Measurements from ENCODE around the gene NINJ2.
A peak's percentile ranks its signal among the peaks of the same experiment; 100 is the strongest.

NINJ2 gene

DNA sequence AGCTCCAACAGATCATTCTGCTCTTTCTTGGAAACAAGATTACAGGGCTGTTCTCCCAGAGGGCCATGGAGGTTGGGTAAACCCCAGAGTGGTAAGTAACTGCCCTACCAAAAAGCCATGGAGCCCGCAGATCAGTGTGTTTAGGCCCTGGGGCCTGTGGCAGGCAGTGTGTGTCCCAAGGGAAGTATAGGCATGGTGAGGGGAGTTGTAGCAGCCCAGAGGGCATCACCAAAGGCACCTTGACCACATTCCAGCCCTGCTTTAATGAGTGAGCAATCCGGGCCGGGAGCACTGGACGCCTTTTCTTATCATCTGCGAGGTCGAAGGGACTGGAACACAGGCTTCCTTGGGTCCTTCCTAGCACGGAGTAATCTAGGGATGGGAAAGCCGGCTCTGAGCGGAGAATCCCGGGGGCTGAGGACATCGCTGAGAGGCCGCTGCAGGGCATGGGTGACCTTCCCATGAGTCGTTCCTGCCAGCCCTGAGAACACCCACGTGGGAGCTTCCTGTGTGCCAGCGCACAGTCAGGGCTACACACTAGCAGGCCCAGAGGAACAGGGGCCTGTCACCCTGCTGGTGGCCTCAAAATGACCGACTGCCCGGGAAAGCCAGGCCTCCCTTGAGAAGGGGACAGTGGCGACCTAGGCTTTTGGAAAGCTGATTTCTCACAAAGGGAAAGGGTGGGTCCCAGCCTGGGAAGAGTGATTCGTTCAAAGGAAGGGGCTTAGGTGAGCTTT lies 91.3 kb downstream of the NINJ2 start:
- no peak for DNase-seq (ENCODE audit: low read depth in 2 of 3, low spot score in 2 of 3)

DNA sequence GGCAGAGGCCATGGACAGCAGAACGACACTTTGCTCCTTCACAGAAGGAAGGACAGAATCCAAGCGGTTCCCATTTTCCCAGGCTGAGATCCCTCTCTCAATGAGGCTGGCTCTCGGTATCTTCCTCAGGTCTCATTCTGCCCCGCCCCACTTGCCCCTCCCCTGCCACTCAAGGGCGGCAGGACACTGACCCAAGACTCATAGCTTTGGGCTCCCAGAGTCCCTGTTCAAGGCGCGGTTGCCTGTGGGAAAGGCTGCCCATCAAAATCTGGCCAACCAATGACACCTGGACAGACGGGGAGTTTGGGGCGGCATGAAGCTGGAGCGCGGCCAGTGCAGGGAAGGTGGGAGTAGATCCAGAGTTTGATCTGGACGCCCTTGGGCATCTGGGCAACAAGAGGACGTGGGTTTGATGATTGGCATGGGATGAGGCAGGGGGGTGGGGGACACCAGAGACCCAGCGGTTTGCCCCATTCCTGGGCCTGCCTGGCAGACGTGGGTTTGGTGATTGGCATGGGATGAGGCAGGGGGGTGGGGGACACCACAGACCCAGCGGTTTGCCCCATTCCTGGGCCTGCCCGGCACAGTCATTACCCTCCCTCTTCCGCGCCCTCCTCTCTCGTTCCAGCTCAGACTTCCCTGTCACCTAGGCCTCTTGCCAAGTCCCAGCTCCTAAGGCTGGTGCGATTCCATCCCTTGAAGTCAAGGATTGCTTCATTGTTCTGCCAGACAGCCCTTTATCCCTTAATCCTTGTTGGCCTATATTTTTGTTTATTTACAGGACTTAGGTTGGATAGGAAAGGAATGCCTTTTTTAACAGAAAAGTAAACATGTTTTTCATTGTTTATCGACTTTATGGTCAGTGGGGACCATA lies 92.1 kb downstream of the NINJ2 start:
- DNase-seq (ENCODE audit: low read depth in 2 of 3, low spot score in 2 of 3), result no peak

DNA sequence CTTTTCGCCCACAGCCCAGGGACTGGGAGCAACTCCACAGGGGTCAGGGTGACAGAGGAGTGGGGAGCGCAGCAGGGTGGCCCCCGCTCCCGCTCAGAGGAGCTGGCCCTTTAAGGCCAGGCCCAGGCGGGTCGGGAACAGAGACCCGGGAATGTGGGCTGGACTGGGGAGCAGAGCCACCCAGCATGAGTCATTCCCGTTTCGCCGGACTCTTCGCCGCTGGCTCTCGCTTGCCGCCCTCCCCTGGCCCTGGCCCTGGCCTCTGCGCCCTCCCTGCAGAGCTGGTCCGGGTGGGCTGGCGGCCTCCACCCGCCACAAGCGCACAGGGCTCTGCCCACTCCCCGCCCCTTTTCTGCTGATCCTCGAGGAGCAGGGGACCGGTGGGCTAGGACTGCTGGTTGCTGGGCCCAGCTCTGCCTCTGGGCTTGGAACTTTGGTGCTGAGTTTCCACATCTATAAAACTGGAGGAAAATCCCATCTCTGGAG lies 92.8 kb downstream of the NINJ2 start:
- no peak for DNase-seq (ENCODE audit: low read depth in 2 of 3, low spot score in 2 of 3)

DNA sequence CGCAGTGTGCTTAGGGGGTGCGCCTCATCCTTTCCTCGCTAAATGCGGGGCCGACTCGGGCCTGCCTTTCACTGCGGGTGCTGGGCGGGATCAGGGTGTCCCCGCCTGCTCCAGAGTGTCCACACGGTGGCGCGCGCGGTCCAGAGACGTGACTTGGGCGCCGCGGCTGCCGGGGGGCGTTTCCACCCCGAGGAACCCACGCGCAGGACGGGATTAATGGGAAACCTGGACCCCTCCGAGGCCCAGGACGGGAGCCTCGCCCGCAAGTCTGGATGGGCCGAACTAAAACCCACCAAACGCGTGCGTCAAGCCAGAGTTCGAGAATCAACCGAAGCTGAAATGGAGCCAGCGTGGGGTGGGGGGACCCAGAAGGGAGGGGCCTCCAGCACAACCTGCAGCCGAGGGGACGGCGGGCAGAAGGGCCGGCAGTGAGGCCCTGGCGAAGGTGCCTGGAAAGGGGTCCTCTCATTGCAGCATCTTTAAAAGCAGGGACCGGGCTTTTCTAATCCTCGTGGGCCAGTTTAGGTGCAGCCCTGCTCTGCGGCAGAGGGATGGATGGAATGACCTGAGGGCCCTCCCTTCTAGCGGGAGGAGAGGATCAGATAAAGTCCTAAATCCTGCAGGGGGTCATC lies 93.3 kb downstream of the NINJ2 start:
- DNase-seq (ENCODE audit: low read depth in 2 of 3, low spot score in 2 of 3), result peak; percentile 67 to 94 (median 76)

DNA sequence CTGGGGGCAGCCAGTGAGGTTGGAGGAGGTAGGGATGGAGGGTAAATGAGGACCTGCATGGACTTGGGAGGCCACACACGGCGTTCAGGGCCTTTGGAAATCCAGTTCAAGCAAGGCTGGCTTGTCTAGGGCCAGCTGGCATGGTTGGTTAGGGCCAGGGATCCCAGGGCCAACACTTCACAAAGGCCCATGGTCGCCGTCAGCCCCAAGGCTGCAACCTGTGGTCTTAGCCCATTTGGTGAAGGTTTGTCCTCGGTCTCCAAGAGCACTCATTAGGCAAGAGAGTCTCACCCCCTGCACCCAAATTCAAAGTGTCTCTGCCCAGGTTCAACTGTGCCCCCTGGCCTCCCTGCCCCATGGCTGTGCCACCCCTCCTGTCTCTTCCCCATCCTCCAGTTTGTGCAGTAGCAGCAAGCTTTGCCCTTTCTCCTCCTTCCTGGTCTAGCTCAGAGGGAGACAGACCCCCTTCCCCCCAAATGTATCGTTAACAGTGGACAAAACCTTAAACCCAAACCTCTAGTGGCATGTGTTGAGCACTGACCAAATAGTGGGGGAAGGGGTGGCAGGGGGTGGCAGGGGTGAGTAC lies 94.1 kb downstream of the NINJ2 start:
- DNase-seq (ENCODE audit: low read depth in 2 of 3, low spot score in 2 of 3), result no peak

DNA sequence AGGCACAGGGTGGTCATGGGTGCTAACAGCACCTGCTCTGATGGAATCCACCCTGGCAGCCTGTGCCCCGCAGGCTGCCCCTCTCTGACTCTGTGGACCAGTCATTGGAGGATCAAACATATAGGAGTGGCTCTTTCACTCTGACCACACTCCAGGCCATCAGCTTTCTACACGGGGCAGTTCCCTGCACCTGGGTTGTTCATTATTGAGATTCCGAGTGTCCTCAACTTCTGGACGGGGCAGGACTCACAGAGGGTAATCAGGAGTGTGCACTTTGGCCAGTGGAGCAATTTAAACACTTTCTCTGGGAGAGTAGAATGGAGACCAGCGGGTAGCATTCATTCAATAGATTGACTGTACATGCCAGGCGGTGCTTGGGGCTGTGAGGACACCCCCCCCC lies 94.8 kb downstream of the NINJ2 start:
- DNase-seq (ENCODE audit: low read depth in 2 of 3, low spot score in 2 of 3), result no peak

DNA sequence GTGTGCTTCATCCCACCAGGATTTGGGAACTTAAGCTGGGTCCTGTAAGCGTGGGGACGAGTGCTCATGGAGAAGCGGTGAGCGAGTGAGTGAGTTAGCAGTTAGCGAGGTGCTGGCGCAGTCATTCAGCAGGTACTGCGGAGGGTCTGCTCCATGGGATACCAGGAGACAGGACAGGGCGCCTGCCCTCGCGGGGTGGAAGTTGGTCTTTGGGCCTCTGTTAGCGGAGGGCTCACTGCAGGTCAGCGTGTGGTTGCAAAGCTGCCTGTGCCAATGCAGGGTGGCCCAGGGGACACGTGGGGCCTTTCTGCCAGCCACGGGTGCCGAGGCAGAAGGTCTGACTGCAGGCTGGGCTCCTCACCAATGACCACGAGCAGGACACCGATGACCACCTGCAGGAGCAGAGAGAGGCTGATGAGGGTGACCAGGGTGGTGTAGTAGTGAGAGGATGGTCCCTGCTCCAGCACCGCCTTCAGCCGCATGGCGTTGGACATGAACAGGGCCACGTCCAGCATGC lies 97.6 kb downstream of the NINJ2 start:
- DNase-seq (ENCODE audit: low read depth in 2 of 3, low spot score in 2 of 3), result no peak

DNA sequence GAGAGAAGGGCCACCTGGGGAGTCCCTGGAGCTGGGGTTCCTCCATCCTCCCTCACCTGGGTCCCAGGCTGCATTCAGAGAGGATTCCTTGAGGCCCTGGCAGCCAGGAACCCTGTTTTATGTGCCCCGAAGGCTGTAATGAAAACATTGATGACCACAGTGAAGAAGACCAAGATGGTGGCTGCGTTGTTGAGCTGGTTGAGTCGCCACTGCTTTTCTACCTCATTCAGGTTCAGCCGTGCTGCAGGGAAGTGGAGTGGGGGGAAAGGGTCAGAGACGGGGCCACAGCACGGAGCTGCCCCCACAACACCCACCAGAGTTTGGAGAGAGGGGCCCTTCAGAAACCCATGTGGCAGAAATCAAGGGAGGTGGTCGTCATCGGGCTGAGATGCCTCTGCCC lies 98.1 kb downstream of the NINJ2 start:
- no peak for DNase-seq (ENCODE audit: low read depth in 2 of 3, low spot score in 2 of 3)

DNA sequence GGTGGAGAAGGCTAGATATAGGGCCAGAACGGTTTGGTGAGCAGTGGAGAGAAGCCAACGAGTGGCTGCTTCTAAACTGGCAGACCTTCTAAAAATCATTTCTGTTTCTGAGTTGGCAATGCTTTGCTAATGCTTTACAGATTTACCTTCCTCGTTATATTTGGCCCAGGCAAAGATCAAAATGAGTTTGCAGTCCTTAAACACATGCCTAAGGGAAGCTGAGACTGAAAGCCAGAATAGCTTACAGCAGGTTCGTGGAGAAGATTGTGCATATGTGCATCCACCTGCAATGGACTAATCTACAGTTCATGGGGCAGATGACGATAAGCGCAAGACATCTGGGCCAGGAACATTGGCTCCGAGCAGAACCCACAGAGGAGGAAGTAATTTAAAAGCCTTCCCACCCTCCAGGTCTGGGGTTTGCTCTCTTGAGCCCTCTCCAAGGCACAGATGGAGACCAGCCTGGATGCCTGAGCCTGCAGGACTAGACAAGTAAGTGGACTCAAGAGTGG lies 99.4 kb downstream of the NINJ2 start:
- DNase-seq (ENCODE audit: low read depth in 2 of 3, low spot score in 2 of 3), result no peak

DNA sequence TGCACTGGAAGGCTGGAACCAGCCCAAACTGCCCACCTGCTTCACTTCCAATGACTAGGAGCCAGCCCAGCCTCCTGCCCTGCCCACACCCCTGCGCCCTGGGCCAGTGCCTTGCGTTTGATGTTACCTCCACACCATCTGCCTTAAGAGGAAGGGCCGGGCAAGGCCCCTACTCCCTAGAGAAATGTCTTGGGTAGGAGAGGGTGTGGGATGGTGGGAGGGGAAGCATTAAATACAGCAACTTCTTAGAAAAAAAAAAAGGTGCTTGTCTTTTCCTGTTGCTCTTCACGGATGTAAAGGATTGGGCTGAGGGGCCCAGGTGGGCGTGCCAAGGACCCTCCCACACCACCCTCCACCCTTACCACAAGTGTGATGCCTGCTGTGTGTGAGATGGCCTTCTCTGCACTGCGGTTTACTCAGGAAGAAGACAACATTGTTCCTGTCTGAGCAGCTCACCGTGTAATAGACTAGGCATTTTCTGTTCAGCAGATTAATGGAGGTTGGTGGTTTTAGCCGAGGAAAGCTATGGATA lies 99.9 kb downstream of the NINJ2 start:
- no peak for DNase-seq (ENCODE audit: low read depth in 2 of 3, low spot score in 2 of 3)

DNA sequence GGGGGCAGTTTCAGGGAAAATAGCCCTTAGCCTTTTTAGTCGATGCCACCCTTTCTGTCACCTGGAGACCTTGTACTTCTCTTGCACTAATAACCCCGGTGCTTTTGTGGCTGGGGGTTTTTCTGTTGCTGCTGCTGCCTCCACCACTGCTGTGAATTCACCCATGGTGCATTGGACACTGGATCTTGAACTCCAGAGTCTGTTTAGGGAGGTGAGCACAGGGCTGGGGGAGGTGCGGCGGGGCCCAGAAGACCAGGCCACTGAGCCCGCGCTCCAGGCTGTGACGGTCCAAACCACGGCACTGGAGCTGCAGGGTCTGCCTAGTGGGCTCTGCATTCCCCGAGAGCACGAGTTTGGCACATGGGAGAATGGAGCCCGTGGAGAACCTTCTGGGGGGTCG lies 100.6 kb downstream of the NINJ2 start:
- DNase-seq (ENCODE audit: low read depth in 2 of 3, low spot score in 2 of 3), result no peak

DNA sequence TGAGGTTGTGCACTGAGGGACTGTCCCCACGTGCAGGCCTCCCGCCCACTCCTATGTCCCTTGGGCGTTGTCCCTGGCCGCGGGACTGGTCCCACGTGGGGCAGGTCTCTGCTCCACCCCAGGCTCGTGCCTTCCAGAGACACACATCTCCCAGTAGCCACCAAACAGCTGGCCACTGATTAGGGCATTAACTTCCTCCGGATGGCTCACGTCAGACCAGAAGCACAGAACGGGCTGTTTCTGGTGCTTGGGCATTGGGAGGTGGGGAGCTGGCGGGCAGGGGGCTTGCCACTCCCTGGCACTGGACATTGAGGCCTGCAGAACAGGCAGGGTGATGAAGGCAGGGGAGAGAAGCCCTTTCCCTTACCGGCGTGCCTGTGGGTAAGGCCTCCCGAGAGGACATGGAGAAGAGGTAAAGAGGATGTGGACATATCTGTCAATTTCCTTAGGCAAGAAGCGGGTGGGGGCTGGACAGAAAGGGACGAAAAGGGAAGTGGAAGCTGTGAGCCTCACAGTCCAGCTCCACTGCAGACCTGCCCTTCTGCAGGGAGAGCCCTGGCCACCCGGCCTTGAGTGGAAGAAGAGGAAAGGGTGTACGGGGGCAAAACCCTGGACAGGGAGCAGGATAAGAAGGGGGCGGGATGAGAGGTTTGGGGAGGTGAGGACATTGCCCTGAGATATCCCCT lies 101.2 kb downstream of the NINJ2 start:
- DNase-seq (ENCODE audit: low read depth in 2 of 3, low spot score in 2 of 3), result no peak

DNA sequence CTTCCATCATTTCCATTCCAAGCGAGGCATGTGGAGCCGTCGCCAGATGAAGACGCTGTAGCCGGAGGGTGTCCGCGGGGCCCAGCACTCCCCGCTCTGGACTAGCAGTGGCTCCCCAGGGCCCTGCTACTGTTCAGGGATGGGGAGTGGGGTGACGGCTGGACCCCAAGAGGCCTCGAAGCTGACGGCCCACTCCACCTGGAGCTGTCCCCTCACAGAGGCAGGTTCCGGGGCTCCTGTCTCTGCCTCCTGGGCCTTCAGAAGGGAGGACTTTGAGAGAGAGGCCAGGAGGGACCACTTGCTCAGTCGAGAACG lies 101.9 kb downstream of the NINJ2 start:
- no peak for DNase-seq (ENCODE audit: low read depth in 2 of 3, low spot score in 2 of 3)

DNA sequence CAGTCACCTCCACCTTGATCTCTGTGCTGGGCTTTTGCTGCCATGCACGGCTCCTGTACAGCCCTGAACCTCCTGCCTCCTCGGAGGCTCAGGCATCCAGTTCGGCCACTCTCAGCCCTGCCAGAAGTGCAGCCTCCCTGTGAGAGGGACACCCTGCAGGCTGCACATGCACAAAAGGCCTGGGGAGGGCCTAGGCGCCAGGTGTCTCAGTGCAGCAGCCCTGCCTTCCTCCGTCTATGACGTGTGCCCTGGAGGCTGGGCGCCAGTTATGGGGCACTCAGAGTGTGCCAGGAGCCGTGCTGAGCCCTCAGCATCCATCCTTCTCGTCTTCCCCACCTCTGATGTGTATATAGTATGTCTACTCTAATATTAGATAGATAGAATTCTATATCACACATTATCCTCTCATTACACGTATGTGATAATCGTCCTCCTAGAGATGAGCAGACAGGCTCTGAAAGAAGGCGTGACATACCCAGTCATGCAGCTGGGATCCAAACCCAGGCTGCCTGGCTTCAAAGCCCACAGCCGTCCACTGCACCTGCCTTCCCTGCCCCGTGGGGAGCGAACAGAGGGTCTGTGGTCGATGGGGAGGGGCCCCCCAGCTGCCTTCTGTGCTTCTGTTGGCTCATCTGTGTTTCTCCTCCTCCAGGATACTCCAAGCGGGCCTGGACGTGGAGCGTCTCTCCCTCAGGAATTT lies 102.4 kb downstream of the NINJ2 start:
- no peak for DNase-seq (ENCODE audit: low read depth in 2 of 3, low spot score in 2 of 3)

DNA sequence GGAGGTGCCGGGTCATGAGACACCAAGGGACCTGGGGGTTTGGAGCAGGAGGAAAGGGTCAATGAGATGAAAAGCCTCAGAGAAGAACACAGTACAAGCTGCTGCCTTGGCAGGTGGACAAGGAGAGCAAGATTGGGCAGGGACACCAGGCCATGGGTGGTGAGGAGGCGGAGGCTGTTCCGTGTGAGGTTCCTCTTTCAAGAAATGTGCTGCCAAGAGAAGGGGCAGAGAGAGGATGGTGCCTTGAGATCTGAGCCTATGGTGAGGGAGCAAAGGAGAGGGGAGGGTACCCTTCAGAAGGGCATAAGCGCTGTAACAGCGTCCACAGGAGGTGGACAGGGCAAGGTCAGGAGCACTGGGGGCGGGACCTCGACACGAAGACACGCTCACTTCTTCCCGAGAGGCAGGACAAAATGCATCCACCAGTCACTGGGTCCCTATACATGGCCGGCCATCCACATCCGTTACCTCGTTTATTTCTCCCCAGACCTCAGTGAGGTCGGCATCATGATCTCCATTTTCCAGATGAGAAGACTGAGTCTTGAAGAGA lies 103.3 kb downstream of the NINJ2 start:
- no peak for DNase-seq (ENCODE audit: low read depth in 2 of 3, low spot score in 2 of 3)

DNA sequence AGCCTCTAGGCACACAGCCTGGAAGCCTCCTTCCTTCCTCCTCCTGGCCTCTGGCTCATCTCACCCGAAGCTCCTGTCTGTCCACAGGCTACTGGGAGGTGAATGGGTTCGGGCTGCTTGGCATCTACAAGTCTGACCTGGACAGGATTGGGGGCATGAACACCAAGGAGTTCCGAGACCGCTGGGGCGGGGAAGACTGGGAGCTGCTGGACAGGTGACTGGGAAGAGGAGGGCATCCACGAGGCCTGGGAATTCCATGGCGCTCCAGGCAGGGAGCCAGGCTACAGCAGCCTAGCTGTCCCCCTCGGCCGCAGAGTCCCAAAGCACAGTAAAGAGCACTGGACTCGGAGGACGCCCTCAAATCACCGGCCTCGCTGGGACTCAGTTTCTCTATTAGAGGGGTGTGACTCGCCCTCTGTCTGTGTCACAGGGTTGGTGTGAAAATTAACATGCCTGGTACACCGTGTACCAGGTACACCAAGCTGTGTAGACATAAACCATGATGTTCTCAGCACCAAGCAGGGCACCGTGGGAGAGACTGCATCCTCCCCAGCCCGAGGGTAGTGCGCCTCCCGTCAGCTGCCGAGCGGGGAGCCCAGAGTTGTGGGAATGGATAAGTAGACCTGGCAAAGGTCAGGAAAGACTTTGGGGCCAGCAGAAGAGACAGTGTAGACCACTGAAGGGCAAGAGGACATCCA lies 103.9 kb downstream of the NINJ2 start:
- DNase-seq (ENCODE audit: low read depth in 2 of 3, low spot score in 2 of 3), result no peak

DNA sequence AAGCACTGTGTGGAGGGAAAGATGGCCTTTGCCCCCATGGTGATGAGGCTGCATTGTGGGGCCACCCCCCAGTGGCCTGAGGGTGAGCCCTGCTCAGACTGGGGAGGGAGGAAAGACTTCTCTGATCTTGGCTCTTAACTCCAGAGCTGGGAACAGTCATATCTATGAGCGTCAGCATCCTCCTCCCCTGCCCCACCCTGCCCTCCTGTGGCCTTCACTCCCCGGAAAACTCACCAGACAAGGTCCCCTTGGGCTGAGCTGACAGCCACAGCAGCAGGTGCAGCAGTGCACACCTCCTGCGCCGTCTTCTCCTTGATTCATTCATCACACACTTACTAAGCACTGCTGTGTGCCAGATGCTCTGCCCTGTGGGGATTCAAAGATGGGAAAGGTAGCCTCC lies 104.7 kb downstream of the NINJ2 start:
- DNase-seq (ENCODE audit: low read depth in 2 of 3, low spot score in 2 of 3), result no peak

DNA sequence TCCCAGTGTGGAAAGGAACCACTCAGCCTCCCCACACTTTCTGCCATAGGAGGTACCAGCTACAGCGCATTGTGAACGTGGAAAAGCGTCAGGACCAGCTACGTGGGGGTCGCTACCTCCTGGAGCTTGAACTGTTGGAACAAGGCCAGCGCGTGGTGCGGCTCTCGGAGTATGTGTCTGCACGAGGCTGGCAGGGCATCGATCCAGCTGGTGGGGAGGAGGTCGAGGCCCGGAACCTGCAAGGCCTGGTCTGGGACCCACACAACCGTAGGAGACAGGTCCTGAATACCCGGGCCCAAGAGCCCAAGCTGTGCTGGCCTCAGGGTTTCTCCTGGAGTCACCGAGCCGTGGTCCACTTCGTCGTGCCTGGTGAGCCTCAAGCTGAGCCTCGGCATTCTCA lies 106.7 kb downstream of the NINJ2 start:
- DNase-seq (ENCODE audit: low read depth in 2 of 3, low spot score in 2 of 3), result no peak

DNA sequence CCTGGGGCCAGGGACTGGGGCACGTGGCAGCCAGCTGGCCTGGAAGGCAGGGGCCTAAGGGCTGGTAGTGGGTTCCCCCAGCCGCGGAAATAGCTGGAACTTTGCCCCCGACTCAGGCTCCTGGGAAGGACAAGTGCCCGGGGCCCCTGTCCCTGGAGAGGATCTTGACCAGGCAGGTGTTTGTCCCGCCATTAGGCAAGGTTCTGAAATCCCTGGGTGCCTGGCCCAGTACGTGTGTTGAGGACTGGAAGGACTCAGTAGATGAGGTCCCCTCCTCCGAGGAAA lies 109.3 kb downstream of the NINJ2 start:
- no peak for DNase-seq (ENCODE audit: low read depth in 2 of 3, low spot score in 2 of 3)
